ENCODE data around the gene NUTF2.

NUTF2 gene

DNA sequence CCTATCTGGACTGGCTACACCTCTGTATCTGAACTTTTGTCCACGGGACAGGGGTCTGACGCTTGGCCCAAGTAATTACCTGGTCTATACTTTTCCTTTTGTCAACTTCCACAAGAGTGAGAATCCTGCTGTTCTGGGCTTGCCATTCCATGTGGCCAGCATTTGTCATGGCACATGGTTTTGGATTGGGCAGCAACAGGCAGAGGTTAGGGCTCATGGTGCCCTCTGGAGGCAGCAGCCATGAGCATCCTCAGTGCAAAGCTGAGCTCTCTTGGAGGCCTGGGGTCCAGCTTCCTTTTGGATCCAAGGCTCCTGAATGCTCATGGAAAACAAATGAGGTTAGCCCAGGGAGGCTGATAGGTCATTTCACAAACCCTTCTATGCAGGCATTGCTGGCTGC lies 18.6 kb downstream of the NUTF2 start:
- DNase-seq = no peak

DNA sequence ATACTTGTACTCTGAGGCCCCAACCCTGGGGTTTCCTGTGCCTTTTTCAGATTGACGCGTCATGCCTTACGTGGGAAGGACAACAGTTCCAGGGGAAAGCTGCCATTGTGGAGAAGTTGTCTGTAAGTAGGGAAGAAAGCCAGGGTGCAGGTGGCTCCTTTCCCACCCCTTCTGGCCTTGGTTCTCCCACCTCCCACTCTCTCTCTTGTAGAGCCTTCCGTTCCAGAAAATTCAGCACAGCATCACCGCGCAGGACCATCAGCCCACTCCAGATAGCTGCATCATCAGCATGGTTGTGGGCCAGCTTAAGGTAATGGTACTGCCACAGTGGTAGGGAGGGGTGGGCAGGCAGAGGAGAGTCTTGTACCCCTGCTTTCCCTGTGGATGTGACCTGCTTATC lies 21.6 kb downstream of the NUTF2 start:
- no peak for DNase-seq

DNA sequence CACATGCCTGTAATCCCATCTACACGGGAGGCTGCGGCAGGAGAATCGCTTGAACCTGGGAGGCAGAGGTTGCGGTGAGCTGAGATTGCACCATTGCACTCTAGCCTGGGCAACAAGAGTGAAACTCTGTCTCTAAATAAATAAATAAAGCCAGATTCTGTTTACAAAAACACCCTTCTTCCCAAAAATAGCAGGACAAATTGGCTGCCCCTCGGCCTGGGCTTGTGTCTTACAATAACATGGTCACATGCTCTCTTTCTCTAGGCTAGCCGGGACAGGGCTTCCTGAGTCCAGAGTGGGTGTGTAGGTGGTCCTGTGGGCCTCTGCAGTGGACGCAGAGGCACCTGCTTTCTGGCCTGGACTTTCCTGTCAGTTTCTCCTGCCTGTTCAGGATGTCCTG lies 22.9 kb downstream of the NUTF2 start:
- DNase-seq = no peak

DNA sequence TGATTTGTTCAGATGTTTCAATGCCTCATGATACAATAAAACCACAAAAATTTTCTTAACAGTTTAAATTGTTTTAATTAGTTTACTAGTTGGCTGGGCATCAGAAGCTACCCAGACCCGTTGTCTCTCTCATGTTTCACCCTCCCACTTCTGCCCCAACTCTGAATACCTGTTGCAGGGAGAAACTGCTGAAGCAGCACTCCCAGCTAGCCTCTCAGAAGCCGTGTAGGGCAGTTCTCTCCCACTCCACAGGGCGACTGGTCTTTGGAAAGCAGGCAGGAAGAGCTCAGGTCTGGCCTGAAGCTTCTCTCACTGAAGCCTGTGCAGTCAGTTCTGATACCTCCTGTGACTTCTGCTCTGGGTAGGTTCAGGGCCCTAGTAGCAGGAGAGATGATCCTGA lies 24.5 kb downstream of the NUTF2 start:
- DNase-seq = no peak

DNA sequence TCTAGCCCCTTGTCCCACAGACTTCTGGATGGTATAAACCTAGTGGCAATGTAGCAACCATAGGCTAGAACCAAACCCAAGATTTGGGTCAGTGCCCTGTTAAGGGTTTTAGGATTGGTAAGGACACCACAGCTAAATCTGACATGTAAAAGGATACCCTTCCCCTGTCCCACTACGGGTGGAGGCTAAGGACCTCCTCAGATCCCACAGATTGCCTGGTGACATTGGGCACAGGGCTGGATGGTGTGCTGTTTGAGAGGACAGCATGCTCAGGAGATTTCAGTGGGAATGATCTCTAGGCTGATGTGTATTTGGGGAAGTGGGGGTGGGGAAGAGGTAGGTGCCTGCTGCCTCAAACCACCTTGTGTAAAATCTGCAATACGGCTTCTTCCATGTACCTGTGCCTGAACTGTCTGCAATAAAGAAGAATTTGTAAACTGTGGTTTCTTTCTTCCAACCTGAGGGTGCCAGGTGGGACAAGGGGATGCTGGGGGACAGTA lies 25.4 kb downstream of the NUTF2 start:
- DNase-seq = no peak

DNA sequence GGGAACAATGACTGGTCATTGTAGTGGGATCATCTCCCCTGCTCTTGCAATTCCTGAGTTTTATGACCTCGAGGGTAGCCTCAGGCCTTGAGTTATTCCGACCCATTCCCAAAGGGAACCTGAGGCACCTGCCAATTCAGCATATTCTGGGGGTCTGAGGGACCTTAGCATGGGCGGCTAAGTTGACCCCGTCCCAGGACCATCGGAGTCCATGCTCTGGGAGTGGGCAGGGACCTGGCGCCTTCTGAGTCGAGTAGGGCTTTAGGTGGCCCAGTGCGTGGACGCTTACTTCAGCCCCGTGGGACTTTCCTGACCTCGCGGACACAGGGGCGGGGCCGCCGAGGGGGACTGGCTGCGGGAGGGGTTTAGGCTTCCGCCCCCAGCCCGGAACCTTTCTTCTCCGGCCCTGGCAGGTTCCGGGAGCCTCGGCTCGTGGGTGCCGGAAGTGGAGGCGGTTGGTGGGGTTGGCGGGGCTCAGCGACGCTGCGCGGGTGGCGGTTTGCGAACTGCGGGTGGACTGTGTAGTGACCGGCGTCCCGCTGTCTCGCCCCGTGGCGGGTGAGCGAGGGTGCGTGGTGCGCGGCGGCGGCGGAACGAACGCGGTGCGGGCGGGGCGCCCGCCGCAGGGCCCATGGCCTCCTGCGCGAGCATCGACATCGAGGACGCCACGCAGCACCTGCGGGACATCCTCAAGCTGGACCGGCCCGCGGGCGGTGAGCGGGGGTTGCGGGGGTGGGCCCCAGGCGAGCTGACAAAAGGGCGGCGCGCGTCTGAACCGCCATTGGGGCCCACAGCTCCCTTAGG lies 26.1 kb downstream of the NUTF2 start, which contains the start of gene EDC4:
TSS of gene EDC4 (plus strand) at position 422 of the 804 bp plus-strand sequence. CDS start at position 632, 210 bp downstream.
- DNase-seq = peak; percentile 92

DNA sequence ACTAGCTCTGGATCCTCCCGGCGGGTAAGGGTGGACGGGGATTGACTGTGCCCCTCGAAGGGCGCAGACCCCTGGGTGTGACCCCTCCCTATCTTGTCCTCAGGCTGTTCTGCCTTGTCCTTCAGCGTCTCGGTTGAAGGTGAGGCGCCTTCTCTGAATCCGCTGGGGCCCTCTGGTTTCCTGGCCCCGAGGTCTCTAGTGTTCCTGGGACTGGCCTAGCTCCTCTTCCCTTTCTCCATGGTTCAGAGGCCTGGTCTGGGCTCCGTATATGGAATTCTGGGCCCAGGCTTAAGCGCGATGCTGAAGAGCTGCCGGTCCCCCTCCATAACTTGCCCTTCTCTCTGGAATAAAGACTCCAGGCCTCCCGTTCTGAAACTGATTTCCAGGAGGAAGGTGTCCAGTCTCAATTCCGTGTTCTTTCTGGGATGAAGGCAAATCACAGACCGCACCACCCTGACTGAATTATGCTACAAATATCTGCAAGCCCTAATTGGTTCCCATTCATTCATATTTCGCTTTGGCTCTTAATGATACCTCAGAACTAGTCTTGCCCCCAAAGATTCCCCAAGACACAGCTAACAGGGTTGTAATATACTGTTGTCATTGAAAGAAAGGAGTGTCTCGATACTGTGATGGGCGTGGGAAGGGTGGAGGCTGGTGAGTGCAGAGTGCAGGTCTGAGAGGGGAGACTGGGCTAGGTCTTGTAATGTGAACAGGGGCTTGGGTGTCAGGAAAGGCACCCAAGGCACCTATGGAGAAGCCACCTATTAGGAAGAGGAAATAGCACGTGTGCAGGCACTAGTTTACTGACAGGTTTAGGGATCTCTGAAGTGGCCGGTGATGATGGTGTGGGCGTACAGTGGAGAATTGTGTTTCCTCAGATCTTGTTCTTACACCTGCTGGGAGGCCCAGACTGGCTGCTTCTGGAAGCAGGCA lies 27.0 kb downstream of the NUTF2 start:
- peak; percentile 39 for DNase-seq

DNA sequence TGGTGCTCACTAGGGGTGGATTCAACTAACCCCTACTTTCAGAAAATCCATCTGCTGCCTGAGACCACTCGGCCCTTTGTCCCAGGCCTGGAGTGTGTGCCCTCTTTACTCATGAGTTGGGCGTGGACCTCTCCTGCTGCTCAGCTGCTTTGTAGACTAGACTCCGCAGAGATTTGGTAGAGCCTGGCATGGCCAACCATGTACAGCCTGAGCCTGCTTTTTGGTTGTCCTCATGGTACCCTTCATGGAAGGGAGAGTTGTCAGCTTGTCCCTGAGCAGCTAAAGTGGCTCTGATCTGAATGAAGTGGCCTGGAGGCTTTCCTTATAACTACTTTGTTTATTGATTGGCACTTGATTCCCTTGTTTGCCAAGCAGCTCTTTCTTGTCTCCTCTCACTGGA lies 27.6 kb downstream of the NUTF2 start:
- no peak for DNase-seq

DNA sequence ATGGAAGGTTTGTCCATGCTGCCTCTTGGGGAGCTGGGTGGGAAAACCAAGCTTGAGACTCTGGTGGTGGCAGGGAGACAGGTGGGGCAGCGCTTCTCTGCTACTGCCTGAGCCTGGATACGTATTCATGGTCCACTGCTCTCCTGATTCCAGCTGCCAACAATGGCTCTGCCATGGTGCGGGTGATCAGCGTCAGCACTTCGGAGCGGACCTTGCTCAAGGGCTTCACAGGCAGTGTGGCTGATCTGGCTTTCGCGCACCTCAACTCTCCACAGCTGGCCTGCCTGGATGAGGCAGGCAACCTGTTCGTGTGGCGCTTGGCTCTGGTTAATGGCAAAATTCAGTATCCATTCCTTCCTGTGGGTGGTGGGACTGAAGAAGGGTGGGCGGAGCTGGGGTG lies 30.3 kb downstream of the NUTF2 start:
- no peak for DNase-seq

DNA sequence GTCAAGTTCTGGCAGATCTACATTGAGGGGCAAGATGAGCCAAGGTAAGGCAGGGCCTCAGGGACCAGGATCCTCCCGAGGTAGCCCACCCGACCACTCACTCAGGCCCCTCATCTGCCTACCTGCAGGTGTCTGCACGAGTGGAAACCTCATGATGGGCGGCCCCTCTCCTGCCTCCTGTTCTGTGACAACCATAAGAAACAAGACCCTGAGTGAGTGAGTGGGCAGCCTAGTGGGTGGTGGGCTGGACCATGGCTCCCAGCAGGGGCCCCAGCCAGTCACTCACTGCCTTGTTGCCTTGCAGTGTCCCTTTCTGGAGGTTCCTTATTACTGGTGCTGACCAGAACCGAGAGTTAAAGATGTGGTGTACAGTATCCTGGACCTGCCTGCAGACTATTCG lies 31.5 kb downstream of the NUTF2 start:
- no peak for DNase-seq

DNA sequence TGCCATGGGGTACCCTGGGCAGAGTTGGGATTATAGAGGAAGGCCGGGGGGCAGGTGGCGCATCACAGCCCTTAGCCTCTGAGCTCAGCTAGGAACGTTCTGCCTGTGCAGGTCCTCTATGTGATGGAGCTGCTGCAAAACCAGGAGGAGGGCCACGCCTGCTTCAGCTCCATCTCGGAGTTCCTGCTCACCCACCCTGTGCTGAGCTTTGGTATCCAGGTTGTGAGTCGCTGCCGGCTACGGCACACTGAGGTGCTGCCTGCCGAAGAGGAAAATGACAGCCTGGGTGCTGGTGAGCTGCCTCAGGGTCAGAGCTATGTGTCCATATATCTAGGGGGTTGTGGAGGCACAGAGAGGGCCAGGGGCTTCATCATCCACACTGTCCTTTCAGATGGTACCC lies 32.1 kb downstream of the NUTF2 start:
- no peak for DNase-seq

DNA sequence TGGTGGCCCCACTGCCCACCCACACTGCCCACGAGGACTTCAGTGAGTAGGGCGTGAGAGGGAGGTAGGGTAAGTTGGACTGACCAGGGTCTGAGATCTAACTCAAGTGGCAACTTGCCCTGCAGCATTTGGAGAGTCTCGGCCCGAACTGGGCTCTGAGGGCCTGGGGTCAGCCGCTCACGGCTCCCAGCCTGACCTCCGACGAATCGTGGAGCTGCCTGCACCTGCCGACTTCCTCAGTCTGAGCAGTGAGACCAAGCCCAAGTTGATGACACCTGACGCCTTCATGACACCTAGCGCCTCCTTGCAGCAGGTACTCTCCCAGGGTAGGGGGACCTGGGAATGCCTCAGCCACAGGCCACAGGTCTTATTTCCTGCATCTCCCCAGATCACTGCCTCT lies 32.7 kb downstream of the NUTF2 start:
- DNase-seq = no peak

DNA sequence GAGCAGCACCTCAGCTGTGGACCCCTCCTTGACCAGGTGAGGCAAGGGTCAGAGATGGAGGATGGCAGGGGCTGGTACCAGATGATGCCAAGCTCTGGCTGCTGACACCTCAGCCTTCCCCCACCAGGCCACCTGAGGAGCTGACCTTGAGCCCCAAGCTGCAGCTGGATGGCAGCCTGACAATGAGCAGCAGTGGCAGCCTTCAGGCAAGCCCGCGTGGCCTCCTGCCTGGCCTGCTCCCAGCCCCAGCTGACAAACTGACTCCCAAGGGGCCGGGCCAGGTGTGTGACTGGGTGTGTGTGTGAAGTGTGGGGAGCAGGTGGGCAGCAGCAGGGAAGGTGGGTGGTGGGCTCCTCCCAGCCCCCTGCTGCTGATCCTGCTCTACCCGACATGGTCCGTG lies 33.2 kb downstream of the NUTF2 start:
- DNase-seq = no peak

DNA sequence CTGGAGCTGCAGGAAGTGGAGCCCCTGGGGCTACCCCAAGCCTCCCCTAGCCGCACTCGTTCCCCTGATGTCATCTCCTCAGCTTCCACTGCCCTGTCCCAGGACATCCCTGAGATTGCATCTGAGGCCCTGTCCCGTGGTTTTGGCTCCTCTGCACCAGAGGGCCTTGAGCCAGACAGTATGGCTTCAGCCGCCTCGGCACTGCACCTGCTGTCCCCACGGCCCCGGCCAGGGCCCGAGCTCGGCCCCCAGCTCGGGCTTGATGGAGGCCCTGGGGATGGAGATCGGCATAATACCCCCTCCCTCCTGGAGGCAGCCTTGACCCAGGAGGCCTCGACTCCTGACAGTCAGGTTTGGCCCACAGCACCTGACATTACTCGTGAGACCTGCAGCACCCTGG lies 33.9 kb downstream of the NUTF2 start:
- no peak for DNase-seq

DNA sequence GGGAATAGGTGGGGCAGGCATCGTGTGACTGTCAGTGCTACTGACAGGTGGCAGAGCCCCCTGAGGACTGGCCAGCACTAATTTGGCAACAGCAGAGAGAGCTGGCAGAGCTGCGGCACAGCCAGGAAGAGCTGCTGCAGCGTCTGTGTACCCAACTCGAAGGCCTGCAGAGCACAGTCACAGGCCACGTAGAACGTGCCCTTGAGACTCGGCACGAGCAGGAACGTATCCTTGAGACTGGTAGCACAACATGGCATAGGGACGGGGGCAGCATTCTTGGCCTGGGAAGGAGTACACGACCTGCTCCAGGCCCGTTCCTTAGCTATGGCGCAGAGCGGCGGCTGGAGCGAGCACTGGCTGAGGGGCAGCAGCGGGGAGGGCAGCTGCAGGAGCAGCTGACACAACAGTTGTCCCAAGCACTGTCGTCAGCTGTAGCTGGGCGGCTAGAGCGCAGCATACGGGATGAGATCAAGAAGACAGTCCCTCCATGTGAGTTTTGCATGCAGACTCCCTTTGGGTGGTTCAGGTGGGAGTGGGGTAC lies 35.0 kb downstream of the NUTF2 start:
- DNase-seq = no peak

DNA sequence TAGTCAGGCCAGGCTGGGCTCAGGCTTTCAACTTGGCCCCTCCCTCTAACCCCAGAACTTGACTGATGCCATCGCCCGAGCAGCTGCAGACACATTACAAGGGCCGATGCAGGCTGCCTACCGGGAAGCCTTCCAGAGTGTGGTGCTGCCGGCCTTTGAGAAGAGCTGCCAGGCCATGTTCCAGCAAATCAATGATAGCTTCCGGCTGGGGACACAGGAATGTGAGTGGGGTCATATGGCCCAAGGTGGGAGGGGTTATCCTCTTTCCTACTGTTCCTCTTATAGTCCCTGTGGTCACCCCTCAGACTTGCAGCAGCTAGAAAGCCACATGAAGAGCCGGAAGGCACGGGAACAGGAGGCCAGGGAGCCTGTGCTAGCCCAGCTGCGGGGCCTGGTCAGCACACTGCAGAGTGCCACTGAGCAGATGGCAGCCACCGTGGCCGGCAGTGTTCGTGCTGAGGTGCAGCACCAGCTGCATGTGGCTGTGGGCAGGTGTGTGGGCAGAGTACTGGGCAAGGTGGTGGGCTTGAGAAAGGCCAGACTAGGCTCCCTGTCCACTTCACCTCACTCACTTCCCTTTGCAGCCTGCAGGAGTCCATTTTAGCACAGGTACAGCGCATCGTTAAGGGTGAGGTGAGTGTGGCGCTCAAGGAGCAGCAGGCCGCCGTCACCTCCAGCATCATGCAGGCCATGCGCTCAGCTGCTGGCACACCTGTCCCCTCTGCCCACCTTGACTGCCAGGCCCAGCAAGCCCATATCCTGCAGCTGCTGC lies 35.8 kb downstream of the NUTF2 start:
- DNase-seq = no peak

DNA sequence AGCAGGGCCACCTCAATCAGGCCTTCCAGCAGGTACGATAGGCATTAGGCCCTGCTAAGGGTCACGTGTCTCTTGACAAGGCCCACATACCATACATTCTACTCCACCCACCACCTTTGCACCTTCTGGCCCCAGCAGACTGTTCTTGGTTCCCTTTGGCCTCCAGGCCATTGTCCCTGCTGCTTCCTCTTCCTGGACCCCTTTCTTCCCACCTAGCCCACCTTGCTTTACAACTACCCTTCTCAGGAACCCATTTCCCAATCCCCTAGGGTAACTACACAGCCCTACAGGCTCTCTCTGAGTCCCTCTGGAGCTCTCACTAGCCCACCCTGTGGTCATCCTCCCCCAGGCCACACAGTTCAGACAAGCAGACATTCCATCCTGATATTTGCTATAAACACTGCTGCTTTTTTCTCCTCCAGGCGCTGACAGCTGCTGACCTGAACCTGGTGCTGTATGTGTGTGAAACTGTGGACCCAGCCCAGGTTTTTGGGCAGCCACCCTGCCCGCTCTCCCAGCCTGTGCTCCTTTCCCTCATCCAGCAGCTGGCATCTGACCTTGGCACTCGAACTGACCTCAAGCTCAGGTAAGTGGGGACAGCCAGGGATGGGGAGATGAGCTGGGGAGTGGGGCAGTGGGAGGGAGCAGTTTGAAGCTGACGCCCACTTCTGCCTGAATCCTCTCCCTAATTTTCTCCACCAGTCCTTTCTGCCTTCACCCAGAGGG lies 36.6 kb downstream of the NUTF2 start:
- DNase-seq = no peak

DNA sequence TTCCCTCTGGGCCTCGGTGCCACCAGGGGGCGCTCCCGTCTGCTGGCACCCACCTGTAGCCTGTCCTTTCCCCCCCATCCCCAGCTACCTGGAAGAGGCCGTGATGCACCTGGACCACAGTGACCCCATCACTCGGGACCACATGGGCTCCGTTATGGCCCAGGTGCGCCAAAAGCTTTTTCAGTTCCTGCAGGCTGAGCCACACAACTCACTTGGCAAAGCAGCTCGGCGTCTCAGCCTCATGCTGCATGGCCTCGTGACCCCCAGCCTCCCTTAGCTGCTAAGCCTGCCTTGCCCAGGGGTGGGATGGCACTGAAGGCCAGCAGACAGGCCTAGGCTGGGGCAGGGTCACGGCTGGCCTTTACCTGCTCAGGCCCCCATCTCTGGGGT lies 37.1 kb downstream of the NUTF2 start:
- peak; percentile 81 for DNase-seq

DNA sequence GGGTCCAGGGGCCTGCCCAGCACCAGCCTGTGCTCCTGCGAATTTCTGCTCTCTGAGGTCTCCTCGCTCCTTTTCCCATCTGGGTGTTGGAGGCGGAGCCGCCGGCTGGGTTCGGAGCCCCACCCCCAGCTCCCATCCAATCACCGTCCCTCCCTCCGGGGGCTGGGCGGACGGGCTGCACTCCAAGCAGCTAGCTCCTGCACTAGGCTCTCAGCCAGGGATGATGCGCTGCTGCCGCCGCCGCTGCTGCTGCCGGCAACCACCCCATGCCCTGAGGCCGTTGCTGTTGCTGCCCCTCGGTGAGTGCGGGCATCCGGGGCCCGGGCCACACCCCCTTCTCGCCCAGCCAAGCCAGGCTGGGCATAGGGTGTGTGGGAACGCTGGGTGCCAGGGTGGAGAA lies 38.0 kb downstream of the NUTF2 start, which contains the start of gene NRN1L:
TSS of gene NRN1L (plus strand) at position 202 of the 400 bp plus-strand sequence. CDS start at position 221, 19 bp downstream.
- no peak for DNase-seq

DNA sequence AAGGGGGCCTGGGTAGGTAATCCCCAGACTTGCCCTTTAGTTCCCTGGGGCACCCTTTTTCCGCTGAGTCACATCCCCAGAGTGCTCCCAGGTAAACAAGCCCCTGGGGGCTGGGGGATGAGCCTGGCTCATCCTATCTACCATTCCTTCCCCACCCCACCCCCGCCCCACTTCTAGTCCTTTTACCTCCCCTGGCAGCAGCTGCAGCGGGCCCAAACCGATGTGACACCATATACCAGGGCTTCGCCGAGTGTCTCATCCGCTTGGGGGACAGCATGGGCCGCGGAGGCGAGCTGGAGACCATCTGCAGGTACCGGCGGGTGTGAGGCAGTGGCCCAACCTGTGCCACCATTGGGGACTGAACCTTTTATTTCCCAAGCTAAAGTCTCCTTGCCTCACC lies 38.8 kb downstream of the NUTF2 start:
- DNase-seq = no peak

DNA sequence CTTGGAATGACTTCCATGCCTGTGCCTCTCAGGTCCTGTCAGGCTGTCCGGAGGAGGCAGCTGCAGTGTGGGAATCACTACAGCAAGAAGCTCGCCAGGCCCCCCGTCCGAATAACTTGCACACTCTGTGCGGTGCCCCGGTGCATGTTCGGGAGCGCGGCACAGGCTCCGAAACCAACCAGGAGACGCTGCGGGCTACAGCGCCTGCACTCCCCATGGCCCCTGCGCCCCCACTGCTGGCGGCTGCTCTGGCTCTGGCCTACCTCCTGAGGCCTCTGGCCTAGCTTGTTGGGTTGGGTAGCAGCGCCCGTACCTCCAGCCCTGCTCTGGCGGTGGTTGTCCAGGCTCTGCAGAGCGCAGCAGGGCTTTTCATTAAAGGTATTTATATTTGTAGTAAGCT lies 39.2 kb downstream of the NUTF2 start:
- DNase-seq = no peak

DNA sequence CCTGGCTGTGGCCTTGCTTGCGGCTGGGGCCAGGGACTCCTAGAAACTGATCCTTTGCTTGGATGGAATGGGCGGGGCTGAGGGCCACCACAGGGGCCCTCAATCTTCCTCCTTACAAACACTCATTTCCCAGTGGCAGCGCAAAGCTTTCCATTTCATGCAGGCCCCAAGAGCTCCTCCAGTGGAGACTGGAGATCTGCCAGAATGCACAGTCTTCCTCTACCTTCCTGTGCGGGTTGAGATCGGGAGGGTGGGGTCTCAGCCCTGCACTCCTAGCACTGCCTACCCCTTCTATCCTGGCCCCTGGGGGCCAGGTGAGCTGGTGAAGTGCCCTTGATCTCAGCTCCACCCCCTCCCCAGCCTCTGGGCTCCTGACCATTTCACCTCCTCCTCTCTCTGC lies 39.7 kb downstream of the NUTF2 start:
- DNase-seq = no peak
